ENCODE measurements around the gene WLS.

DNA sequence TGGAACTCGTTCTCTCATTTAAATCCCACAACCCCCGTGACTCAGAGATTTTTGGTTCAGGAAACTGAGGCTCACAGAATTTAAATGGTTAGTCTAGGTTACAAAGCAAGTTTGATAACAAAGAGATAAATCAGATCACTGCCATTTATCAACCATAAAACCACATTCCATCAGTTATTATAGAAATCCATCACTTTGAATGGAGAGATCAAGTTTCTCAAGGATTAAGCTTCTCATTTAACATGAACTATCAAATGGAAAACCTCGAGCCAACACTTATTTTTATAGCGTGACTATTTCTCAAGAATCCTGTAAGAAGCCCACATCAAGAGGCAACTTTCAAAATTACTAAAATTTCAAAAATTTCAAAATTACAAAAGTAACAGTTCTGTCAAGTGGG is 11.9 kb downstream of the WLS start:
- TF ChIP-seq EZH2 (IDR thresholded peaks at IDR 0.05; ENCODE audit: borderline replicate concordance, insufficient read depth, low read length, poor library complexity, severe bottlenecking) (no peak), EP300 (conservative IDR thresholded peaks at IDR 0.05; ENCODE audit: poor library complexity, severe bottlenecking) (no peak)
- TF ChIP-seq, protein P1, sequence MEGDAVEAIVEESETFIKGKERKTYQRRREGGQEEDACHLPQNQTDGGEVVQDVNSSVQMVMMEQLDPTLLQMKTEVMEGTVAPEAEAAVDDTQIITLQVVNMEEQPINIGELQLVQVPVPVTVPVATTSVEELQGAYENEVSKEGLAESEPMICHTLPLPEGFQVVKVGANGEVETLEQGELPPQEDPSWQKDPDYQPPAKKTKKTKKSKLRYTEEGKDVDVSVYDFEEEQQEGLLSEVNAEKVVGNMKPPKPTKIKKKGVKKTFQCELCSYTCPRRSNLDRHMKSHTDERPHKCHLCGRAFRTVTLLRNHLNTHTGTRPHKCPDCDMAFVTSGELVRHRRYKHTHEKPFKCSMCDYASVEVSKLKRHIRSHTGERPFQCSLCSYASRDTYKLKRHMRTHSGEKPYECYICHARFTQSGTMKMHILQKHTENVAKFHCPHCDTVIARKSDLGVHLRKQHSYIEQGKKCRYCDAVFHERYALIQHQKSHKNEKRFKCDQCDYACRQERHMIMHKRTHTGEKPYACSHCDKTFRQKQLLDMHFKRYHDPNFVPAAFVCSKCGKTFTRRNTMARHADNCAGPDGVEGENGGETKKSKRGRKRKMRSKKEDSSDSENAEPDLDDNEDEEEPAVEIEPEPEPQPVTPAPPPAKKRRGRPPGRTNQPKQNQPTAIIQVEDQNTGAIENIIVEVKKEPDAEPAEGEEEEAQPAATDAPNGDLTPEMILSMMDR (IDR thresholded peaks at IDR 0.05; ENCODE audit: poor library complexity, severe bottlenecking), result no peak
- TF ChIP-seq, protein P2, sequence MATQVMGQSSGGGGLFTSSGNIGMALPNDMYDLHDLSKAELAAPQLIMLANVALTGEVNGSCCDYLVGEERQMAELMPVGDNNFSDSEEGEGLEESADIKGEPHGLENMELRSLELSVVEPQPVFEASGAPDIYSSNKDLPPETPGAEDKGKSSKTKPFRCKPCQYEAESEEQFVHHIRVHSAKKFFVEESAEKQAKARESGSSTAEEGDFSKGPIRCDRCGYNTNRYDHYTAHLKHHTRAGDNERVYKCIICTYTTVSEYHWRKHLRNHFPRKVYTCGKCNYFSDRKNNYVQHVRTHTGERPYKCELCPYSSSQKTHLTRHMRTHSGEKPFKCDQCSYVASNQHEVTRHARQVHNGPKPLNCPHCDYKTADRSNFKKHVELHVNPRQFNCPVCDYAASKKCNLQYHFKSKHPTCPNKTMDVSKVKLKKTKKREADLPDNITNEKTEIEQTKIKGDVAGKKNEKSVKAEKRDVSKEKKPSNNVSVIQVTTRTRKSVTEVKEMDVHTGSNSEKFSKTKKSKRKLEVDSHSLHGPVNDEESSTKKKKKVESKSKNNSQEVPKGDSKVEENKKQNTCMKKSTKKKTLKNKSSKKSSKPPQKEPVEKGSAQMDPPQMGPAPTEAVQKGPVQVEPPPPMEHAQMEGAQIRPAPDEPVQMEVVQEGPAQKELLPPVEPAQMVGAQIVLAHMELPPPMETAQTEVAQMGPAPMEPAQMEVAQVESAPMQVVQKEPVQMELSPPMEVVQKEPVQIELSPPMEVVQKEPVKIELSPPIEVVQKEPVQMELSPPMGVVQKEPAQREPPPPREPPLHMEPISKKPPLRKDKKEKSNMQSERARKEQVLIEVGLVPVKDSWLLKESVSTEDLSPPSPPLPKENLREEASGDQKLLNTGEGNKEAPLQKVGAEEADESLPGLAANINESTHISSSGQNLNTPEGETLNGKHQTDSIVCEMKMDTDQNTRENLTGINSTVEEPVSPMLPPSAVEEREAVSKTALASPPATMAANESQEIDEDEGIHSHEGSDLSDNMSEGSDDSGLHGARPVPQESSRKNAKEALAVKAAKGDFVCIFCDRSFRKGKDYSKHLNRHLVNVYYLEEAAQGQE (IDR thresholded peaks at IDR 0.05; ENCODE audit: borderline replicate concordance), result no peak

Measured in neural cell (in vitro differentiated cells).